Gastroesophageal sphincter (tissue), 4 donors: Measurements from ENCODE around the gene ABCB6. TPM values are rescaled to one million over a fixed set of nuclear protein-coding genes. Genes with fewer than 3 reads are reported as not detected.
A peak's percentile ranks its signal among the peaks of the same experiment; 100 is the strongest.
"Not testable (repeated sequence)": the region's sequence is repeated elsewhere in the genome, so short reads cannot be mapped to it uniquely, and the experiment has no call there.

Experiments
- ATAC-seq: fragments of 150-250 bp; one replicate; pipeline ENCODE4 v1.9.1; 2016; ENCODE audit warnings: mild to moderate bottlenecking, moderate library complexity
- H3K27ac ChIP-seq, 4 donors: fragments of 200-600 bp; sonication (generic) in 3 of 4; 1 replicate in 3 of 4; 2 replicates in 1 of 4; pipeline ENCODE4 v1.5.1; 2016 to 2019
- H3K27me3 ChIP-seq: fragments of 200-600 bp; sonication (generic); one replicate; pipeline ENCODE4 v1.5.1; 2019
- H3K36me3 ChIP-seq, 2 donors: fragments of 200-600 bp; sonication (generic); one replicate each; pipeline ENCODE4 v1.5.1; 2019; ENCODE audit warnings: control low read depth in 1 of 2
- H3K4me1 ChIP-seq, 3 donors: fragments of 200-600 bp; sonication (generic); 1 replicate in 2 of 3; 2 replicates in 1 of 3; pipeline ENCODE4 v1.5.1; 2016 to 2019; ENCODE audit warnings: control low read depth in 2 of 3
- H3K4me3 ChIP-seq, 2 donors: fragments of 200-600 bp; sonication (generic); one replicate each; pipeline ENCODE4 v1.5.1; 2019; ENCODE audit warnings: mild to moderate bottlenecking in 1 of 2, moderate library complexity in 1 of 2
- H3K9me3 ChIP-seq, 3 donors: fragments of 200-600 bp; sonication (generic); one replicate each; pipeline ENCODE4 v1.5.1; 2017 to 2019; ENCODE audit warnings: control low read depth in 2 of 3
- EP300 ChIP-seq: sonication (generic); formaldehyde crosslinking; IDR thresholded peaks from one replicate; pipeline ENCODE4 v1.6.1; 2017; ENCODE audit warnings: antibody characterized with exemption, mild to moderate bottlenecking
- POLR2A ChIP-seq, 2 donors: fragments of 450-650 bp; IDR thresholded peaks; one replicate each; pipeline ENCODE4 v1.6.1; 2017; ENCODE audit warnings: antibody characterized with exemption in 2 of 2, mild to moderate bottlenecking in 2 of 2, moderate library complexity in 1 of 2
- POLR2AphosphoS5 ChIP-seq: sonication (generic); formaldehyde crosslinking; IDR thresholded peaks from one replicate; pipeline ENCODE4 v1.6.1; 2017; ENCODE audit warnings: antibody characterized with exemption
- WGBS, 2 donors: methylation state at CpG; one replicate each; pipeline ENCODE4 v1.1.5; 2018; ENCODE audit warnings: low coverage in 1 of 2; 5-methylcytosine and 5-hydroxymethylcytosine counted together
- total RNA-seq, 4 donors: library from RNA; depleted of rRNA; stranded (reverse); fragments of >200 nt; gene quantifications; one replicate each; pipeline ENCODE4 v1.1.0, GENCODE V29; 2016
- TF ChIP-seq, protein P1 (sequence below), 4 experiments: fragments of 200-600 bp in 2 of 4; fragments of 450-650 bp in 2 of 4; sonication (generic) in 1 of 4; IDR thresholded peaks; one replicate each; pipeline ENCODE4 v1.5.1; 2017 to 2019; ENCODE audit warnings: antibody characterized with exemption in 4 of 4, mild to moderate bottlenecking in 2 of 4, moderate library complexity in 2 of 4

The ABCB6 gene
- total RNA-seq, 4 donors from 2014 or later: 11.4 to 19.6 (median 16.8) TPM

DNA sequence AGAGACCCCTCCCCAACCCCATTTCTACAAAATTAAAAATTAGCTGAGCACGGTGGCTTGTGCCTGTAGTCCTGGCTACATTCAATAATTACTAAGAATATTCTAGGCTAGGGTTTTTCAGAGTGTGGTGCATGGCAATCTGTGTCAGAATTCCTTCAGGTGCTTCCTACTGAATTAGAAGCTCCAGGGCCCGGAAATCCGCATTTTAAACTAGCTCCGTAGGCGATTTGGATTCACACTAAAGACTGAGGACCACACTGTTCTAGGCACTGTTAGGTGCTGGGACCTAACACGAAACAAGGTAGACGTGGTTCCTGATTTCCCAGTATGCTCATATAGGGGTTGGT, 12.8 kb downstream of the ABCB6 start:
- Histone ChIP-seq H3K36me3 (peaks cover 0 to 27% of the 10 kb centered on the region in 2 donors), H3K4me3 (peak overlapping the region; percentile 59 to 68), H3K9me3 (no peaks in the 10 kb centered on the region), H3K4me1 (peaks cover 0 to 29% (median 9%) of the 10 kb centered on the region in 3 donors), H3K27me3 (no peaks in the 10 kb centered on the region), H3K27ac (peak overlapping the region; percentile 73 to 99 (median 93))
- 10 to 12% methylated on average over 4 to 7 of the region's 7 CpGs for WGBS, 2 donors
- TF ChIP-seq POLR2A (IDR thresholded peaks at IDR 0.05) (no peak), EP300 (no peak), POLR2AphosphoS5 (no peak)
- TF ChIP-seq, protein P1, sequence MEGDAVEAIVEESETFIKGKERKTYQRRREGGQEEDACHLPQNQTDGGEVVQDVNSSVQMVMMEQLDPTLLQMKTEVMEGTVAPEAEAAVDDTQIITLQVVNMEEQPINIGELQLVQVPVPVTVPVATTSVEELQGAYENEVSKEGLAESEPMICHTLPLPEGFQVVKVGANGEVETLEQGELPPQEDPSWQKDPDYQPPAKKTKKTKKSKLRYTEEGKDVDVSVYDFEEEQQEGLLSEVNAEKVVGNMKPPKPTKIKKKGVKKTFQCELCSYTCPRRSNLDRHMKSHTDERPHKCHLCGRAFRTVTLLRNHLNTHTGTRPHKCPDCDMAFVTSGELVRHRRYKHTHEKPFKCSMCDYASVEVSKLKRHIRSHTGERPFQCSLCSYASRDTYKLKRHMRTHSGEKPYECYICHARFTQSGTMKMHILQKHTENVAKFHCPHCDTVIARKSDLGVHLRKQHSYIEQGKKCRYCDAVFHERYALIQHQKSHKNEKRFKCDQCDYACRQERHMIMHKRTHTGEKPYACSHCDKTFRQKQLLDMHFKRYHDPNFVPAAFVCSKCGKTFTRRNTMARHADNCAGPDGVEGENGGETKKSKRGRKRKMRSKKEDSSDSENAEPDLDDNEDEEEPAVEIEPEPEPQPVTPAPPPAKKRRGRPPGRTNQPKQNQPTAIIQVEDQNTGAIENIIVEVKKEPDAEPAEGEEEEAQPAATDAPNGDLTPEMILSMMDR (IDR thresholded peaks at IDR 0.05): no peak
- ATAC-seq: no peak

GRCh38 chr2:219205165-219205538, 13.6 kb downstream of the ABCB6 start:
- Histone ChIP-seq H3K4me3 (no peak overlapping the region), H3K4me1 (peaks cover 0 to 29% (median 9%) of the 10 kb centered on the region in 3 donors), H3K27ac (no peak overlapping the region), H3K9me3 (no peaks in the 10 kb centered on the region), H3K27me3 (peaks cover 4% of the 10 kb centered on the region), H3K36me3 (peaks cover 0 to 19% of the 10 kb centered on the region in 2 donors)
- TF ChIP-seq EP300 (no peak), POLR2A (IDR thresholded peaks at IDR 0.05) (no peak), POLR2AphosphoS5 (no peak)
- TF ChIP-seq, protein P1 (IDR thresholded peaks at IDR 0.05): no peak
- ATAC-seq: no peak
- WGBS, 2 donors: 68 to 72% methylated on average over 3 to 4 of the region's 5 CpGs

- H3K9me3 ChIP-seq: no peaks in the 10 kb centered on the region
- TF ChIP-seq, protein P1 (IDR thresholded peaks at IDR 0.05): no peak
- TF ChIP-seq EP300 (no peak), POLR2A (IDR thresholded peaks at IDR 0.05) (no peak), POLR2AphosphoS5 (no peak)
- WGBS, 2 donors: 81 to 88% methylated on average over 6 of the region's 7 CpGs
- H3K27ac ChIP-seq: no peak overlapping the region
- peaks cover 7% of the 10 kb centered on the region for H3K27me3 ChIP-seq
- no peak for ATAC-seq
- peaks cover 0 to 14% of the 10 kb centered on the region in 2 donors for H3K36me3 ChIP-seq
- peaks cover 0 to 29% (median 9%) of the 10 kb centered on the region in 3 donors for H3K4me1 ChIP-seq
- no peak overlapping the region for H3K4me3 ChIP-seq
Observed at GRCh38 chr2:219204425-219205164, 14.2 kb downstream of the ABCB6 start.

DNA sequence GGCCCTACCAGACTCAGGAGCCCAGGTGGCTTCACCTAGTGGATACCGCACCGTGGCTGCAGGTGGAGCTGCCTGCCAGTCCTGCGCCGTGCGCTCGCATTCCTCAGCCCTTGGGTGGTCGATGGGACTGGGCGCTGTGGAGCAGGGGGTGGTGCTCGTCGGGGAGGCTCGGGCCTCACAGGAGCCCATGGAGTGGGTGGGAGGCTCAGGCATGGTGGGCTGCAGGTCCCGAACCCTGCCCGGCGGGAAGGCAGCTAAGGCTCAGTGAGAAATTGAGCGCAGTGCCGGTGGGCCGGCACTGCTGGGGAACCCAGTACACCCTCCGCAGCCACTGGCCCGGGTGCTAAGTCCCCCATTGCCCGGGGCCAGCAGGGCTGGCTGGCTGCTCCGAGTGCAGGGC, 17.4 kb downstream of the ABCB6 start:
- H3K27ac ChIP-seq, H3K36me3 ChIP-seq, H3K4me1 ChIP-seq, ATAC-seq, H3K9me3 ChIP-seq, H3K4me3 ChIP-seq: not testable (repeated sequence)
- peaks cover 18% of the 10 kb centered on the region for H3K27me3 ChIP-seq
- whole genome bisulfite sequencing, 2 donors: no CpG with 5 or more reads among the region's 21 CpGs

- ATAC-seq: not testable (repeated sequence)
Observed at GRCh38 chr2:219200502-219201326, 18.0 kb downstream of the ABCB6 start.

More at GRCh38 chr2:219200502-219201326, 18.0 kb downstream of the ABCB6 start:
- not testable (repeated sequence) for H3K9me3 ChIP-seq, H3K4me1 ChIP-seq, H3K27ac ChIP-seq, H3K4me3 ChIP-seq, H3K36me3 ChIP-seq
- WGBS, 2 donors: 62 to 85% methylated on average over 13 to 16 of the region's 26 CpGs
- peaks cover 18% of the 10 kb centered on the region for H3K27me3 ChIP-seq
